GM23338 (cell line): Measurements from ENCODE around the gene IZUMO1R. TPM values are rescaled to one million over a fixed set of nuclear protein-coding genes. Genes with fewer than 3 reads are reported as not detected.

Experiments used
- ATAC-seq: fragments of 200-7000 bp; cut with Tn5 transposase; 3 replicates; pipeline ENCODE4 v1.9.1; 2020
- DNase-seq: peaks from one replicate; pipeline ENCODE4 v3.0.0-alpha.2; 2015; ENCODE audit warnings: low spot score
- H2AFZ ChIP-seq: fragments of 200-600 bp; sonication (generic); 2 replicates; pipeline ENCODE4 v1.8.0; 2016; ENCODE audit warnings: antibody characterized with exemption, mild to moderate bottlenecking, moderate library complexity
- H3F3A ChIP-seq: fragments of 200-600 bp; sonication (generic); replicated peaks from 2 replicates; pipeline ENCODE4 v1.8.0; 2017; ENCODE audit warnings: antibody characterized with exemption, mixed run types, low read depth
- H3K27ac ChIP-seq: fragments of 200-600 bp; sonication (generic); 2 replicates; pipeline ENCODE4 v1.6.1; 2016; ENCODE audit warnings: low read depth
- H3K27me3 ChIP-seq: fragments of 200-600 bp; sonication (generic); 2 replicates; pipeline ENCODE4 v1.8.0; 2016; ENCODE audit warnings: mild to moderate bottlenecking, mixed run types, moderate library complexity; ENCODE audit not compliant: insufficient read depth
- H3K36me3 ChIP-seq: fragments of 200-600 bp; sonication (generic); 2 replicates; pipeline ENCODE4 v1.8.0; 2016; ENCODE audit warnings: mild to moderate bottlenecking; ENCODE audit not compliant: insufficient read depth
- H3K4me1 ChIP-seq: fragments of 200-600 bp; sonication (generic); 2 replicates; pipeline ENCODE4 v1.8.0; 2016; ENCODE audit warnings: mild to moderate bottlenecking, moderate library complexity; ENCODE audit not compliant: insufficient read depth
- H3K4me2 ChIP-seq: fragments of 200-600 bp; sonication (generic); 2 replicates; pipeline ENCODE4 v1.7.1; 2017; ENCODE audit warnings: mixed run types
- H3K4me3 ChIP-seq: fragments of 200-600 bp; sonication (generic); 2 replicates; pipeline ENCODE4 v1.6.1; 2016; ENCODE audit warnings: mixed run types
- H3K79me2 ChIP-seq: fragments of 200-600 bp; sonication (generic); replicated peaks from 2 replicates; pipeline ENCODE4 v1.8.0; 2017; ENCODE audit warnings: mild to moderate bottlenecking; ENCODE audit not compliant: insufficient read depth
- H3K9me2 ChIP-seq: fragments of 200-600 bp; sonication (generic); 2 replicates; pipeline ENCODE4 v1.8.0; 2017; ENCODE audit not compliant: insufficient read depth
- H4K20me1 ChIP-seq: fragments of 200-600 bp; sonication (generic); replicated peaks from 2 replicates; pipeline ENCODE4 v1.8.0; 2017; ENCODE audit warnings: mild to moderate bottlenecking; ENCODE audit not compliant: insufficient read depth
- H3K27ac Mint-ChIP-seq: 2 replicates; pipeline ENCODE4 v1.8.0; 2020; ENCODE audit warnings: inconsistent platforms, mild to moderate bottlenecking, moderate library complexity, mixed read lengths
- H3K27me3 Mint-ChIP-seq: 3 replicates; pipeline ENCODE4 v1.8.0; 2022; ENCODE audit warnings: low read depth, mild to moderate bottlenecking, moderate library complexity, mixed read lengths, inconsistent platforms; ENCODE audit not compliant: insufficient read depth, poor library complexity
- H3K36me3 Mint-ChIP-seq: 3 replicates; pipeline ENCODE4 v1.8.0; 2021; ENCODE audit warnings: low read depth, mild to moderate bottlenecking, inconsistent platforms, moderate library complexity, mixed read lengths
- H3K4me1 Mint-ChIP-seq: 3 replicates; pipeline ENCODE4 v1.8.0; 2020; ENCODE audit warnings: mild to moderate bottlenecking, inconsistent platforms, mixed read lengths
- H3K4me3 Mint-ChIP-seq: 3 replicates; pipeline ENCODE4 v1.8.0; 2021; ENCODE audit warnings: moderate library complexity, mild to moderate bottlenecking, inconsistent platforms, mixed read lengths
- H3K9me3 Mint-ChIP-seq: 3 replicates; pipeline ENCODE4 v1.8.0; 2020; ENCODE audit warnings: moderate library complexity, mild to moderate bottlenecking, inconsistent platforms, mixed read lengths
- CREB1 ChIP-seq: fragments of 250-450 bp; sonication (Bioruptor Pico); IDR thresholded peaks from 2 replicates; pipeline ENCODE4 v1.5.0; 2020; ENCODE audit warnings: low read depth, mild to moderate bottlenecking, moderate library complexity
- CTCF ChIP-seq, 2 experiments: fragments of 200-600 bp in 1 of 2; sonication (generic) in 1 of 2; conservative IDR thresholded peaks; 2 replicates each; pipeline versions ENCODE4 v1.5.1 to v1.6.1; 2016 to 2017; ENCODE audit warnings: antibody characterized with exemption in 2 of 2, low read depth in 2 of 2, mild to moderate bottlenecking in 2 of 2, moderate library complexity in 1 of 2
- EZH2 ChIP-seq: fragments of 200-600 bp; sonication (generic); IDR thresholded peaks from one replicate; pipeline ENCODE4 v1.8.0; 2017; ENCODE audit warnings: antibody characterized with exemption, mild to moderate bottlenecking, low read depth; ENCODE audit not compliant: unreplicated experiment
- EZH2phosphoT487 ChIP-seq: fragments of 200-600 bp; sonication (generic); IDR thresholded peaks from one replicate; pipeline ENCODE4 v1.8.1; 2018; ENCODE audit warnings: antibody characterized with exemption; ENCODE audit not compliant: unreplicated experiment
- JUNB ChIP-seq: IDR thresholded peaks from one replicate; pipeline ENCODE4 v1.6.1; 2016; ENCODE audit warnings: antibody characterized with exemption; ENCODE audit not compliant: unreplicated experiment
- NANOG ChIP-seq: IDR thresholded peaks from 2 replicates; pipeline ENCODE4 v1.6.1; 2016; ENCODE audit warnings: antibody characterized with exemption, borderline replicate concordance
- POLR2AphosphoS5 ChIP-seq: IDR thresholded peaks from 2 replicates; pipeline ENCODE4 v1.6.1; 2016; ENCODE audit warnings: antibody characterized with exemption, low read depth
- REST ChIP-seq: IDR thresholded peaks from one replicate; pipeline ENCODE4 v1.6.1; 2018; ENCODE audit warnings: antibody characterized with exemption; ENCODE audit not compliant: unreplicated experiment
- STAT1 ChIP-seq: IDR thresholded peaks from one replicate; pipeline ENCODE4 v1.6.1; 2016; ENCODE audit warnings: antibody characterized with exemption; ENCODE audit not compliant: unreplicated experiment
- ZNF114 ChIP-seq: fragments of 250-450 bp; sonication (Bioruptor Pico); IDR thresholded peaks from 2 replicates; pipeline ENCODE4 v1.5.0; 2020; ENCODE audit warnings: mild to moderate bottlenecking, moderate library complexity
- ZNF331 ChIP-seq: fragments of 250-450 bp; sonication (Bioruptor Pico); IDR thresholded peaks from 2 replicates; pipeline ENCODE4 v1.5.0; 2020; ENCODE audit warnings: low read depth, mild to moderate bottlenecking, moderate library complexity
- ZNF462 ChIP-seq: fragments of 250-450 bp; sonication (Bioruptor Pico); IDR thresholded peaks from 2 replicates; pipeline ENCODE4 v1.5.0; 2020; ENCODE audit warnings: mild to moderate bottlenecking, moderate library complexity
- polyA plus RNA-seq: library from polyadenylated mRNA; unstranded; fragments of >200 nt; fragmentation: Nextera tagmentation; extraction: Ambion mirVana; gene quantifications from 2 replicates; pipeline ENCODE4 v1.2.1, GENCODE V29; 2016
- total RNA-seq: library from RNA; depleted of rRNA; stranded (reverse); fragments of >200 nt; shearing (Covaris generic); gene quantifications from 2 replicates; pipeline ENCODE4 v1.2.3, GENCODE V29; 2014
- TF ChIP-seq, protein P1 (sequence below): IDR thresholded peaks from 2 replicates; pipeline ENCODE4 v1.6.1; 2016; ENCODE audit warnings: antibody characterized with exemption

IZUMO1R gene
- total and polyA plus RNA-seq, 2 experiments from 2014 or later = not detected

DNA sequence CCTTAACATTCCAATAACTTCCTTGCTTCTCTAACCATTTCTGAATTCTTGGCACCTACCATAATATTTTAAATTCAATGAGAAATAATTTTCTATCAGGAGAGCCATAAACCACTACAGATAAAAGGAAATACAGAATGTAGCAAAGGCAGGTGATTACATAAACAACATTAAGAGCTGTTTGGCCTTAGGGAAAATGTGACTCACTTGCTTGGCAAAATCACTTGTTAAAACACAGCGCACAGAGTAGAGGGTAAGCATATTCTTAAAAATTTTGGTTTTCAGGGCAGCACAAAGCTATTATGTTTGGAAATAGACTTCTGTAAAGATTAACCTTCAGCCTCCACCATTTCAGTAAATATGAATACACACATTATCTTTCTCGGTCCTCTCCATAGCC, 26.4 kb downstream of the IZUMO1R start:
- Mint-ChIP-seq H3K36me3 (no peaks in the 10 kb centered on the region), H3K9me3 (no peaks in the 10 kb centered on the region), H3K4me1 (no peaks in the 10 kb centered on the region), H3K4me3 (no peak overlapping the region), H3K27ac (no peak overlapping the region), H3K27me3 (peaks cover 2% of the 10 kb centered on the region)
- ATAC-seq = no peak
- Histone ChIP-seq H4K20me1 (no peaks in the 10 kb centered on the region), H3K79me2 (no peaks in the 10 kb centered on the region), H3K27me3 (no peaks in the 10 kb centered on the region), H3F3A (no peaks in the 10 kb centered on the region), H3K4me2 (no peak overlapping the region), H3K9me2 (no peaks in the 10 kb centered on the region), H3K27ac (no peak overlapping the region), H3K4me1 (no peaks in the 10 kb centered on the region), H3K36me3 (no peaks in the 10 kb centered on the region), H2AFZ (no peak overlapping the region), H3K4me3 (no peak overlapping the region)
- TF ChIP-seq ZNF331 (CRISPR knock-in tag) = no peak
- TF ChIP-seq, protein P1, sequence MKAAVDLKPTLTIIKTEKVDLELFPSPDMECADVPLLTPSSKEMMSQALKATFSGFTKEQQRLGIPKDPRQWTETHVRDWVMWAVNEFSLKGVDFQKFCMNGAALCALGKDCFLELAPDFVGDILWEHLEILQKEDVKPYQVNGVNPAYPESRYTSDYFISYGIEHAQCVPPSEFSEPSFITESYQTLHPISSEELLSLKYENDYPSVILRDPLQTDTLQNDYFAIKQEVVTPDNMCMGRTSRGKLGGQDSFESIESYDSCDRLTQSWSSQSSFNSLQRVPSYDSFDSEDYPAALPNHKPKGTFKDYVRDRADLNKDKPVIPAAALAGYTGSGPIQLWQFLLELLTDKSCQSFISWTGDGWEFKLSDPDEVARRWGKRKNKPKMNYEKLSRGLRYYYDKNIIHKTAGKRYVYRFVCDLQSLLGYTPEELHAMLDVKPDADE = no peak
- TF ChIP-seq REST = no peak
- TF ChIP-seq STAT1 = no peak
- no peak for TF ChIP-seq POLR2AphosphoS5
- no peak for TF ChIP-seq EZH2phosphoT487
- TF ChIP-seq NANOG = no peak
- TF ChIP-seq CTCF (conservative IDR thresholded peaks at IDR 0.05; ENCODE audit: low read depth in 2 of 2) = no peak
- TF ChIP-seq ZNF462 (CRISPR knock-in tag) = no peak
- TF ChIP-seq ZNF114 = no peak
- no peak for TF ChIP-seq EZH2
- no peak for TF ChIP-seq CREB1
- no peak for TF ChIP-seq JUNB
- DNase-seq = no peak
